Medulla oblongata (tissue), 1 donor: ENCODE measurements around the gene PIEZO1.
"Not testable (repeated sequence)": the region's sequence is repeated elsewhere in the genome, so short reads cannot be mapped to it uniquely, and the experiment has no call there.

ENCODE experiments used
- DNase-seq: peaks from one replicate; pipeline ENCODE4 v3.0.0-alpha.2; 2015; ENCODE audit errors: extremely low spot score

Gene PIEZO1

DNA sequence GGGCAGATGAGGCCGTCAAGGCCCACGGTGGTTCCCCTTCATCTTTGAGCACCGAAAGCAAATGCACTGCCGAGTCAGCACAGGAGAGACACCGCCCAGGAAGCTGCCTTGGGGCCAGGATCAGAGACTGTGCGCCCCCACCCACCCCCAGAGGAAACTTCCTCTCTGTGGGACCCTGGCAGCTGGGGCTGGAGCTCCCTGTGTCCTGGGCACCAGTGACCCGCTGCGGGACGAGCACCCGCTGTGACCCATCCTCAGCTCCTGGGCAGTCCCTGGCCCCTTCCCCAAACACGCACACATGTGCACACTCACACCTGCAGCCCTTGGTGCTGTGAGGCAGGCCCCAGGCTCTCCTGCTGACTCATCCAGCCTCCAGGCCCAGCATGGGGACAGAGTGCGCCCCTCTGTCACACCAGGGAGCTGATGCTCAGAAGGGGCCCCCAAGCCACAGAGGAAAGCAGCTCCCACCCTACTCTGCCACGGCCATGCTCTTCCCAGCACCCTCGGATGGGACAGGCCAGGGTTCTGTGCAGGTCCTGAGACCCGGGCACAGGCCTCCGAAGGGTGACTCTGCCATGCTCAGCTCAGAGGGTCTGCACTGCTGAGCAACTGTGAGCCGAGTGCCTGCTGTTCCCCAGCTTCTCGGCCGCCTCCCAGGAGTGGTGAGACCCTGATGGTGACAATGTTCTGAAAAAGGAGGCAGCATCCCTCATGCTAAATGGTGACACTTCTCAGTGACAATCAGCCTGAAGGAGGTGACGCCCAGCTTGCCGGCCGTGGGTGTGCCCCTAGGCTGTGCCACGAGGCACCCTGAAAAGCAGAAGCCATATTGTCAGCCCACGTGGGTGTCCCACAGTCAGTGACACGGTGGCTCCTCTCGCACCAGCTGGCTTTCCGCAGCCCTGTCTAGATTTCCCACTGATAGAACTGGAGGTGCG lies 3.6 kb downstream of the PIEZO1 start:
- DNase-seq, result no peak

DNA sequence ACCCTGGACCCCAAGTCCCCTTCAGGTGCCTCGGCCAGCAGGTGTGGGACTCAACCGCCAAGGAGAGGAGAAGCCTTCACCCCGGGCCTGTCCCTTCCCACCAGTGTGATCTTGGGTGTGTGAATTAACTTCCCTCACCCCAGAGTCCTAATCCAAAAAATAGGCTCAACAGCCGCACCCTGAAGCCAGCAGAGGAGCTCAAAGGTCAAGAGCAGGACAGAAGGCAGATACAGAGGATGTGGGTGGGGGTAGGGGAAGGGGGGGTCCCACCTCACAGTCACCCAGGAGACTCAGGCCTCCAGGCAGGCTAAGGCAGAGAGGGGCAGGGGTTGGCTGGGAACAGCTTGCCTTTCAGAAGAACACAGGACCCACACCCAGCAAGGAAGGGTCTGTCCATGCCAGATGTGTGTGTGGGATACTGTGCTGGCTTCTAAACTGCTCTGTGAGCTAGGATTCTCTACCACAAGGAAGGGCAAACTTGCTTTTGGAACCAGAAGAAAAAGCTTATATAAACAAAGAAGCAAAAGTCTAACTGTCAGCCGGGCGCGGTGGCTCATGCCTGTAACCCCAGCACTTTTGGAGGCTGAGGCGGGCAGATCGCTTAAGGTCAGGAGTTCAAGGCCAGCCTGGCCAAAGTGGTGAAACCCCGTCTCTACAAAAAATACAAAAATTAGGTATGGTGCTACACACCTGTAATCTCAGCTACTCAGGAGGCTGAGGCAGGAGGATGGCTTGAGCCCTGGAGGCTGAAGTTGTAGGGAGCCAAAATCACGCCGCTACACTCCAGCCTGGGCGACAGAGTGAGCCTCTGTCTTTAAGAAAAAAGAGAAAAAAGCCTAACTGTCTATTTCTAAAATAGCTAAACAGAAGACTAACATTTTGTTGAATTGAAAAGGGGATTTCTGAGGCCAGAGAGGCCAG lies 4.6 kb downstream of the PIEZO1 start:
- no peak for DNase-seq

DNA sequence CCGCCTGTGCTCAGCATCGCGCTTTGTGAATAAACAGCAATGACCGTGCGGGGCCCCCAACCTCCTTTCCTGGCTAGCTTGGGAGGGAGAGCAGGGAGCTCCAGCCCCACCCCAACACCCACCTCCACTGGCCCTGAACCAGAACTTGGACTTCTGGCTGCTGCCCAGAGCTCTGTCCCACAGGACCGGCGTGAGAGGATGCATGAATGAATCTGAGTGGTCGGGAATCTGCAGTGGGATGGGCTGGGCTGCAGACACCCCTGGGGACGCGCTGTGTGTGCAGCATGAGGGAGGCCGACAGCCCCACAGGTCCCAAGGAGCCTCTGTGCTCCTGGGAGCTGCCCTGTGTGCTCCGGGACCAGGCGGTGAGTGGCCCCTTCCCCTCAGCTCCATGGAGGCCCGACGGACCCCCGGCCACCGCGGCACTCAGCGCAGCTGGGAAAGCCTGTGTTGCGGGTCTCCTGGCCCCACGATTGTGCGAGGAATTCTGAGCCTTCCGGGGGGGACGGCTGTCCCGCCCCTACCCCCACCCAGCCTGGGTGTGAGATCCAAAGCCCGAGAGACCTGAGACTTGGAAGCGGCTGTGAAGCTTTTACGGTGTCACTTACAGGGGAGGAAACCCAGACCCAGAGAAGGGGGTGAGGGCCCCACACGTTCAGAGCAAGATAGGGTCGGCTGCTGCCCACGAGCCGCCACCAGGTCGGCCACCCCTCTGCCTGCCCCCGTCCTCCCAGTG lies 5.4 kb downstream of the PIEZO1 start:
- DNase-seq, result no peak

DNA sequence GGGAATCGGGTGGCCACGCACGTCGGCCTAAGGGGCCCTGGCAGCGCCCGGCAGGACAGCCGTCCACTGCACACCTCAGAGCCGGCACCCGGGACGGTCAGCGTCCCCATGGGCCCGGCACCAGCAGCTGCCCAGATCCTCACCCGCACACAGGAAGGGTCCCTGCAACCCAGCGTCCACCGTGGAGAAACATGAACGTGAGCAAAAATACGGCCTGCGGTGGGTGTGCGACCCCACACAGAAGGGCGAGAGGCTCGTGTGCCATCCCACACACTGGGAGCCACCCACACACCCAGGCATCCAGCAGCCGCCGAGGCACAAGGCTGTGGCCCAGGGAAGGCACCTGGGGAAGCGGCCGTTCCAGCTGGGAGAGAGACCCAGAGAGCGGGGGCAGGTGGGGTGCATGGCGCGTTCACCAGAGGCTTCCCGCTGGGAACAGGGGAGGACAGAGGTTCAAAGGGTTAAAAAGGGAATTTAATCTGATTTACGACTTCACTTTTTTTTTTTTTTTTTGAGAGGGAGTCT lies 6.4 kb downstream of the PIEZO1 start:
- no peak for DNase-seq

DNA sequence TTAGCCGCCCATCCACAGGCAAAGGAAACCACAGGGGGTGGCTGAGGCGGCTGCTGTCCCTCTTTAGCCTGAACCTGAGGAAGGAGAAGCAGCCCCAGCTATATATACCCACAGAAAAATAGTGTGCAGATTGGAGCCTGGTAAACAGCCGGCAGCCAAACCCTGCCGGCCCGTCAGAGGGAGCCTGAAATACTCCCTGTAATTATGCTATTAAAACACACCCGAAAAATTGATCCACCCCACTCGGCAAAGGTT lies 6.8 kb downstream of the PIEZO1 start:
- no peak for DNase-seq

DNA sequence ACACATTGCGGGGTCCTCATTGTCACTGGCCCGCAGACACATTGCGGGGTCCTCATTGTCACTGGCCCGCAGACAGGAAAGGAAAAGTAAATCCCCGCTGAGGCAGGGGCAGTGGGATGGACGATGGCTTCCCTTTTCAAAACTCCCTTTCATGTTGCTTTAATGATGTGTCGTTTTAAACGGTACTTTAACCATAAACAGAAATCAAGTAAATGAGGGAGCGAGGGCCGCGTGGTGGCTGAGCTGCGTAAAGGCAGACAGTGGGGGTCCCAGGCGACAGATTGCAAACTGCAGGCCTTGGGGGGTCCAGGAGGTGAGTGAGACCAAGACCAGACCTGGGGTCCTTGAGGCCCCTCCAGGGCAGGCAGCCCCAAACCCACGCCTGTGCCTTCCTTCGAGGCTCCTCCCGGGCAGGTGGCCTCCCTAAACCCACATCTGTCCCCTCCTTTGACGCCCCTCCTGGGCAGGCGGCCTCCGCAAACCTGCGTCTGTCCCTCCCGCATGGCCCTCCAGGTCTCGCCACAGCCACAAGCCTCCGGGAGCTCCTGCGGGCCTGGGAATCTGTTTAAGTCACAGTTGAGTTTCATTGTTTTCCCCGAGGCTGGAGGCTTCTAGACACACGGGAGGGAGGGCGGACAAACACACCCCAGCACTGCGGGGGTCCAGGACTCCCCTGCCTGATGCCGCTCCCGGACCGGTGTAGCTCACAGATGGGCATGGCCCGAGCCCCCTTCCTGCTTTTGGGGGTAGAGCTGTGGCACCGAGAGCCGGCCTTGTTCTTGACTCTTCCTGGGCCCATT lies 7.3 kb downstream of the PIEZO1 start:
- DNase-seq, result no peak

DNA sequence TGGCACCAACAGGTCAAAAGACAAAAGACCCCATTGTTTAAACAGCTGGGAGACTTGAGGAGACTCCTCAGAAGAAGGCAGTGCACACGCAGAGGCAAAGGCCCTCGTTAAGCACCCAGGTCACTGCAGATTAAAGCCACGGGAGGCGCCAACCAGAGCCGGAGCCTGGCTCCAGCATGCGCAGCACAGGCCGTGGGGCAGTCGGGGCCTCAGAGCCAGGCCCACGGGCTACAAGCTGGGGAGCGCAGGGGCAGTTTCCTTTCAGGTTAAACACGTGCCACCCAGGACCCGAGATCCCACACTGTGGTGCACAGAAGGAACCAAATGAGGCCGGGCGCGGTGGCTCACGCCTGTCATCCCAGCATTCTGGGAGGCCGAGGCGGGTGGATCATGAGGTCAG lies 9.2 kb downstream of the PIEZO1 start:
- DNase-seq, result no peak

DNA sequence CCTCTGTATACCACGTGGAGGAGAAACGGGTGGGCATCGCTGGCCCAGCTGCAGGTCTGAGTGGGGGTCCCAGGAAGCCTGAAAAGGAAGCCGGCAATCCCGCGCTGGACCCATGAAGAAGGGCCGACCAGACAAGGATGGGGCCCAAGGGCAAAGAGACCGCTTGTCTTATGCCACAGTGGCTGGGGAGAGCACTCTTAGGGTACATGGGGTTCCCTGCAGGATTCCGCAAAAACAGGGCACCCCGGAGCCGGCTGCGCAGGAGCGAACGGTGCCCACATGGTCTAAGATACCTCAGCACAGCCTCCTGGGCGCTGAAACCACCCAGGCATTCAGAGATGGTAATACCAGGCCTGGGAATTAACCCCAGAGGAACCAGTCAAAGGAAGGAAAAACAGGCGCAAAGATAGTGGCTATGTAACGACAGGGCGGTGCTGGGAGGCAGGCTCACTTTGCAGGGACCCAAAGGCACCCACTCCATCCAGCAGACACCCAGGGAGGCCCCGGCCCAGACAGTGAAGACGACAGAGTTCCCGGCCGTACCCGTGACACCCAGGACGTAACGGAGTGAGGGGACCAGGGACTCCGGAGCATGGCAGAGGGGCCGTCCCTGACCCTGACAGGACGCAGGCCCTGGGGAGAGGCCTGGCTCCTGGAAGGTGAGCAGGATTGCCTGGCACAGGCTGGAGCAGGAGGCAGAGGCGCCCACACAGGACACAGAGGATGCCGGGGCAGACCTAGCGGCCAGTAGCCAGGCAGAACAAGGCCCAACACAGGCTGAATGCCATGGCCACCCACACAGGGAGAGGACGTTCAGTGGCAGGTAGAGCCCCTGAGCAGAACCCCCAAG lies 10.3 kb downstream of the PIEZO1 start:
- no peak for DNase-seq

DNA sequence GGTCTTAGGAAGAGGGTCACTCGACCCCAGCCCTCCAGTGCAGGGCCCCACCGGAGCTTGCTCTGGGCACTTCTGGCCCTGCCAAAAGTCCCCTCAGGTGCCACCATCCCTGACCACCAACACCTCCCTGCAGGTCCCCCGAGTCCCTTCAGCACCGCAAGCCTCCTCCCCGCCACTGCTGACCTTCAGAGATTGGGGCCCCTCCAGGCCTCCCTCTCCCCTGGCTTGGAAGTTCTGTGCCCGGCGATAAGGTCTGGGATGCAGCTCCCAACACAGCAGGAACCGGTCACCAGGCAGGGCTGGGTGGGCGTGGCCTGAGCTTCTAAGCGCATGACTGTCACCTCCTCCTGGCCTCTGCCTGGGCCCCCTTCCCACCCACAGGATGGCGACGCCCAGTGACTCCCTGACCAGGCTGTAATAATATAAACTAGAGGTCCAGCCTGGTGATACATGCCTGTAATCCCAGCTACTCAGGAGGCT lies 11.2 kb downstream of the PIEZO1 start:
- no peak for DNase-seq

DNA sequence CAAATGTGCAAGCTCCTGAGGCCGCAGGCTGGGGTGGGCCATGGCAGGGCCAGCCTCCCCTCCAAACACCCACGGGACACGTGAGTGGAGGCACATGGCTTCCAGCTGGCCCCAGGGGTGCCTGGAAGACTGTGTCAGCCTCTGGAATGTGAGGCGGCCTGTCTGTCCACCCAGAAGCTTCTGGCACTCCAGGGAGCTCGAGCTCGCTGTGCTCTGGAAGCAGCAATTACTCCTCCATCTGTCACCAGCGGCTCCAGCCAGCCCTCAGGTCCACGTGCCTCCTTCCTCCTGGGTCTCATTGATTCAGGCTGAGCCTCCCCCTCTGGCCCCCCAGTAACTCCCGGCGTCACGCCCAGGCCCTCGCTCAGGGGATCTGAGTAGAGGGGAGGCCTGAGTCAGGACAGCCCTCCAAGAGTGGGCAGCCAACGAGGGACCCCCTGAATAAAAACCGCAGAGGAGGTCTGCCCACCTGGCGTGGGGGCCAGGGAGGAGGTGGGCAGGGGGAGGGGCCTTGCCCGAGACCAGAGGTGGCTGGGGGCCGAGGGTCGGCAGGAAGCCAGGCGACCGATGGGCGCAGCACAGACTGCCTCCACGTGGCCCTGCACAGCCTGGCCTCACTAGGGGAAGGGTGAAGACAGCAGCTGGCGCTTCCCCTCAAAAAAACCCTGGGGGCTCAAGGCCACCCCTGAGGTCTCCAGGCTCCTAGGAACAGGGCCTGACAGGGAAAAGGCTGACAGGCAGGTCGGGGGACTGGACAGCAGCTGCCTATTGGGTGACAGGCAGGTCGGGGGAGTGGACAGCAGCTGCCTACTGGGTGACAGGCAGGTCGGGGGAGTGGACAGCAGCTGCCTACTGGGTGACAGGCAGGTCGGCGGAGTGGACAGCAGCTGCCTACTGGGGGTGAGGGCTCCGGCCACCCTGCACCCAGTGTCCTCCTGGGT lies 11.9 kb downstream of the PIEZO1 start:
- peak; percentile 81 for DNase-seq

DNA sequence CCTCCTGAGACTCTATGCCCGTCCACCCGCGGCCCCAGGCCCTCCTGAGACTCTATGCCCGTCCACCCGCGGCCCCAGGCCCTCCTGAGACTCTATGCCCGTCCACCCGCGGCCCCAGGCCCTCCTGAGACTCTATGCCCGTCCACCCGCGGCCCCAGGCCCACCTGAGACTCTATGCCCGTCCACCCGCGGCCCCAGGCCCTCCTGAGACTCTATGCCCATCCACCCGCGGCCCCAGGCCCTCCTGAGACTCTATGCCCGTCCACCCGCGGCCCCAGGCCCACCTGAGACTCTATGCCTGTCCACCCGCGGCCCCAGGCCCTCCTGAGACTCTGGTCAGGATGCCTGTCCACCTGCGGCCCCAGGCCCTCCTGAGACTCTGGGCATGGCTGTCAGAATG lies 13.2 kb downstream of the PIEZO1 start:
- DNase-seq, result not testable (repeated sequence)

DNA sequence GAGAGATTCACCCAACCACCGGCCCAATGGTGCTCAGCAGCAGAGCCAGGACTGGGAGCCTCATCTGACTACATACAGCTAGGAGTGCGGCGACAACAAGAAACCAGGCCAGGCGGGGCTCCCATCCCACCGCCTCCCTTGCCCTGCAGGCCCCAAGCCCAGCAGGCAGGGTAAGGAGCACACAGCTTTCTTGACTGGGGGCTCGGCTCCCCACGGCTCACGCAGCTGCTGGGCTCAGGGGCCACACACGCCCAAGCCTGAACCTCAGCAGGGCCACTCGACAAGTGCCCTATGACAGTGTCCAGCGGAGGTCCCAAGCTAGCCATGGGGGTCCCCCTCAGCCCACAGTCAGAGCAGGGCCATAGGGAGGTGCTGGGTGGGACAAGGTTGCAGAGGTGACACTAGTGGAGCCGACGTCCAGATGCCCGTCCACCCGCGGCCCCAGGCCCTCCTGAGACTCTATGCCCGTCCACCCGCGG lies 13.7 kb downstream of the PIEZO1 start:
- no peak for DNase-seq

DNA sequence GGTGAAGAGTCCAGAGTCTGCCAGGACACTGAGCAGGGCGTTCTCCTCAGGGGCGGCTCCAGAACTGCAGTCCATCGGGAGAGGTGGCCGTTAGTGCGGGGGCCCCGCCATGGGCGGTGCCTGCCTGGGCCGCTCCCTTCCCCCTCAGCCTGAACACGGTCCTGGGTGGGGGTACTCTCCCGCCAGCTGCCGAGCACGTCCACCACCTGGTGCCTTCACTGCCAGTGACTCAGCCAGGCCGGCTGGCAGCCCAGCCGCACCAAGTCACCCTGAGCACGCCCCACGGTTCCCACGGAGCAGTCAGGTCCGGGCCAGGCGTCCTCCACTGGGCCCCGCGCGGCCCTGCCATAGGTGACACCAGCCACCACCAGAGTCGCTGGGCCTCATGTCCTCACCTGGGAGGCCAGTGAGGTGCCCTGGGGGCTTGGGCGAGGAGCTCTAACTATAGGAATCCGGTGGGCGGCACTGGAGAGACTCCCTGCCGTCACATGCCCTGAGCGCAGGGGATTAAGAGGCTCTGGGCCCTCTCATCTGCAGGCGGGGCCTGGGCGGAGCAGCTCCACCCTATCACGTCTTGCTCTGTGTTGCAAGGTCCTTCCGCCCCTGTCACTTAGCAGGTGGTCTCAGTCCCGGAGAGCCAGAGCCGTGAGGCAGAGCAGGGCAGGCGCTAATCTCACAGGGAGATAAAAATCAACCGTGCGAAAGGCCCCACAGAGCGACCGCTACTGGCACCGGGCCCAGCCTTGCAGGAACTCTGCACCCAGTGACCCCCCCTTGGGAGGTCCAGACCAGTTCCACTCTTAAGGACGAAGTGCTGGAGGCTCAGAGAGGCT lies 14.3 kb downstream of the PIEZO1 start:
- DNase-seq, result peak; percentile 39

DNA sequence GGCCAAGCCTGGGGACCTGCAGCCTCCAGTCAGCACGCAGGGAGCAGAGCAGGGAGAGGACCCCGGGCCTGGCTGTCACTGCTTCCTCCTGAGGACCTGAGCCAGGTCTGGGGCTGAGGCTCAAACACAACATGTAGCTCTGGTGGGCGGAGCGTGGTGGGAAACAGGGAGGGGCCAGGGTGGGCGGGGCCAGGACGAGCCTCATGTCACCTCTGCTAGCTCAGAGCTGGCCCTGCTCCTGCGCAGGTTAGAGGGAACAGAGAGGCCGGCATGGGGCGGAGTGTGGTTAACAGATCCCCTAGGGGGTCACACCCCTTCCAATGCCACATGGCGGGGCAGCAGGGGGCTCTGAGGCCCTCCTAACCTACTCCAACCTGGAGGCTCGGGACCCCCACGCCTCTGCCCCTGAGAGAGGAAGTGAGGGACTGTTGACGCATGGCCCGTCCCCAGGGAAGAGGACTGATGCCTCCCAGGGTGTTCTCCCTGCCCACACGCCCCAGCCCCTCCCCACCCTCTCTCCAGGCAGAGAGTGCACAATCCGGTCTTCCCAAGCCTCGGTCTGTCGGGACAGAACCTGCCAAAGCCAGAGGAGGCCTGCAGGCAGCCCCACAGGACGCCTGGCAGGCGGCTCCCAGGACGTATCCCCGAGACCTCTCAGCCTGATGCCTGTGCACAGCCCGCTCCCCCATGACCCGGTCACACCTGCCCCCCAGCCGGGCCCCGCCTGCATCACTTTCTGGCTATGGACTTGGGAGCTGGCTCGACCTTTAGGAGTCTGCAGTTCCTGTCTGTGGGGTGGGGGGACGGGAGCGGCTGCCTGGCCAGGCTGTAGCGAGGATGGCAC lies 15.2 kb downstream of the PIEZO1 start:
- DNase-seq, result no peak

DNA sequence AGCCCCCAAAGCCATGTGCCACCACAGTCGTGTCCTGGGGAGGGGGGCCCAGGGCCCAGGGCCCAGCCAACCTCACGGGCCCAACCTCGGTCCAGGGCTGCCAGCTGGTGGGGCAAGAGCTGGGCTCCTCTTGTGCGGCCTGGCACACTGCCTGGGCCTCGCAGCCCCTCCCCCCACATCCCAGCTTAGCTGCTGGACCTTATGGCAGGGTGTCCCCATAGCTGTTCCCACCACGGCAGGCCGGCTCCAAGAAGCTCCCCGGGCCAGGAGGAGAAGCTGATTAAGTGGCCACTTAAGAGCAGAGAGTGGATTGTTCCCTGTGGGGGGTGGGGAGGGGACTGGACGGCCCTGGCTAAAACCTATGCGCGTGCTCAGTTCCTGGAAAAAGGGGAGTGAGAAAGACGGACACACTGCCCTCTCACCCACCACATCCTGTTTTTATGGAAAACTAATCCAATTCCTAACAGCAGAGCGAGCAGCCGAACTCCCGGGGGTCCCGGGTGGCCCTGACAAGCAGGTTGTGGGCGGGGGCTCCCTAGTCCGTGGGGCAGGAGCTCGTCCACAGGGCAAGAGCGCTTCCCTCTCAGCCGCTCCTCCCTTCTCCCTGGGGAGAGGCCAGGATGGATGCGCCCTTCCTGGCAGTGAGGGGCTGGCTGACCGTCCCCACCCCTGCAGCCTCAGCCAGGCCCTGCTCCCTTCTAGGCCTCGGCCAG lies 16.8 kb downstream of the PIEZO1 start:
- DNase-seq, result peak; percentile 54

DNA sequence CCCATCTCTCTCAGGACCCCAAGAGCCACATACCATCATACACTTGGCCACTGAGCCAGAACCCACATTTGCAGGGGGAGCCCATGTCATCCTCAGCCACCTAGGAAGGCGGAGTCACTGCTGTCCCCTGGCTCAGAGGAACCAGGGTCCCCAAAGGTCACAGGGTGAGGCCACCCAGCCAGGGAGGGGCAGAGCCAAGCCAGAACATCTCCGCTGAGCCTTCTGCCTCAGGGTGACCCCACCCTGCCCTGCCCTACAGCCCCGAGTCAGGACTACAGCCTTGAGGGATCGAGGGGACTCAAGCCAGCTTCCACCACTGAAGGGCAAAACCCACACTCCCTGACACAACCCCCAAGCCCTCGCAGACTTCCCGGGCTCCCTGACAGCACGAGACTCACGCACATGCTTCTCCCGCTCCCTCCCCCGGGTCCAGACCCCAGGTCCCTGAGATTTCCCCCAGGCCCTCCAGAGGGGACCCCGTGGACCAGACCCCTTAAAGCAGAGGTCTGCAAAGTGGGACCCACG lies 17.4 kb downstream of the PIEZO1 start:
- no peak for DNase-seq
